Body of pancreas (tissue), 4 donors: ENCODE results near the gene HOTAIR. TPM values are rescaled to one million over a fixed set of nuclear protein-coding genes. Genes with fewer than 3 reads are reported as not detected.

Experiments used
- ATAC-seq: fragments of 150-250 bp; one replicate; pipeline ENCODE4 v1.9.1; 2016
- DNase-seq, 4 donors: peaks; one replicate each; pipeline ENCODE4 v3.0.0-alpha.2; 2019
- H3K27ac ChIP-seq, 4 donors: fragments of 200-600 bp; sonication (generic); 1 replicate in 3 of 4; 2 replicates in 1 of 4; pipeline versions ENCODE4 v1.5.1 to v1.6.1; 2016 to 2019; ENCODE audit warnings: mild to moderate bottlenecking in 1 of 4, mixed read lengths in 1 of 4, moderate library complexity in 1 of 4
- H3K27me3 ChIP-seq, 2 donors: fragments of 200-600 bp; sonication (generic); one replicate each; pipeline ENCODE4 v1.6.0; 2016; ENCODE audit warnings: mild to moderate bottlenecking in 1 of 2
- H3K36me3 ChIP-seq, 2 donors: fragments of 200-600 bp; sonication (generic); replicated peaks in 1 of 2; 2 replicates each; pipeline ENCODE4 v1.5.1; 2016; ENCODE audit warnings: low read depth in 2 of 2; ENCODE audit not compliant: insufficient read depth in 1 of 2
- H3K4me1 ChIP-seq: fragments of 200-600 bp; sonication (generic); one replicate; pipeline ENCODE4 v1.6.0; 2016
- H3K4me3 ChIP-seq, 2 donors: fragments of 200-600 bp; sonication (generic); 1 replicate in 1 of 2; 2 replicates in 1 of 2; pipeline ENCODE4 v1.5.1; 2016 to 2019
- H3K9me3 ChIP-seq, 3 donors: fragments of 200-600 bp; sonication (generic); 1 replicate in 2 of 3; 2 replicates in 1 of 3; pipeline ENCODE4 v1.5.1; 2016
- POLR2A ChIP-seq, 3 donors: fragments of 450-650 bp; IDR thresholded peaks; one replicate each; pipeline ENCODE4 v1.6.1; 2016; ENCODE audit warnings: antibody characterized with exemption in 3 of 3, mild to moderate bottlenecking in 2 of 3
- WGBS, 2 donors: methylation state at CpG; one replicate each; pipeline ENCODE4 v1.1.5; 2017; 5-methylcytosine and 5-hydroxymethylcytosine counted together
- intact Hi-C: fragments of 100-400 bp; cut with DNase I; formaldehyde crosslinking; loops from one replicate; pipeline ENCODE4 v1.15.1; 2023
- total RNA-seq, 2 donors: library from RNA; depleted of rRNA; stranded (reverse); fragments of >200 nt; gene quantifications; one replicate each; pipeline ENCODE4 v1.1.0, GENCODE V29; 2016
- TF ChIP-seq, protein P1 (sequence below), 7 experiments: fragments of 450-650 bp in 4 of 7; fragments of 200-600 bp in 3 of 7; sonication (generic) in 3 of 7; IDR thresholded peaks; one replicate each; pipeline ENCODE4 v1.5.1; 2016 to 2019; ENCODE audit warnings: antibody characterized with exemption in 7 of 7

Gene HOTAIR
- total RNA-seq, 2 donors from 2014 or later, result not detected

DNA sequence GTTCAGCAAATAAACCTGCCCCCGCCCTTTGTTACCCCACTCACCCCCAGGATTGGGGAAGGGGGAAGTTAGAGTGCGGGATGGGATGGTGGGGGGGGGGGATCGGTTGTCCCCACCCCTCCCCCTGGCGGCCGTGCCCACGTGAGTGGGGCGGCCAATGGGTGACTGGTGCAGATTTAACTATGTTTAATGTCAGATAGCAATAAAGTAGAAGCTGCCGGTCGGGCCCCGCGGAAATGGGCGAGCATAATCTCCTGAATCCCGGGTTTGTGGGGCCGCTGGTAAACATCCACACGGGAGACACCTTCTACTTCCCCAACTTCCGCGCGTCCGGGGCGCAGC is 20.1 kb downstream of the HOTAIR start, which contains the start of gene HOXC12:
HOXC12 (plus strand) TSS at position 210 of the 342 bp plus-strand sequence; CDS start at position 237, 27 bp downstream.
- peaks cover 3 to 85% of the 10 kb centered on the region in 2 donors for H3K27me3 ChIP-seq
- 3 to 4% methylated on average over 2 to 20 of the region's 20 CpGs for WGBS, 2 donors
- DNase-seq (no peak), ATAC-seq (no peak)
- peaks cover 26% of the 10 kb centered on the region for H3K4me1 ChIP-seq
- H3K4me3 ChIP-seq, result no peak within 1 kb of the TSS
- no peaks in the 10 kb centered on the region for H3K9me3 ChIP-seq
- no peaks in the 10 kb centered on the region for H3K36me3 ChIP-seq
- no peak for TF ChIP-seq POLR2A (IDR thresholded peaks at IDR 0.05)
- TF ChIP-seq, protein P1, sequence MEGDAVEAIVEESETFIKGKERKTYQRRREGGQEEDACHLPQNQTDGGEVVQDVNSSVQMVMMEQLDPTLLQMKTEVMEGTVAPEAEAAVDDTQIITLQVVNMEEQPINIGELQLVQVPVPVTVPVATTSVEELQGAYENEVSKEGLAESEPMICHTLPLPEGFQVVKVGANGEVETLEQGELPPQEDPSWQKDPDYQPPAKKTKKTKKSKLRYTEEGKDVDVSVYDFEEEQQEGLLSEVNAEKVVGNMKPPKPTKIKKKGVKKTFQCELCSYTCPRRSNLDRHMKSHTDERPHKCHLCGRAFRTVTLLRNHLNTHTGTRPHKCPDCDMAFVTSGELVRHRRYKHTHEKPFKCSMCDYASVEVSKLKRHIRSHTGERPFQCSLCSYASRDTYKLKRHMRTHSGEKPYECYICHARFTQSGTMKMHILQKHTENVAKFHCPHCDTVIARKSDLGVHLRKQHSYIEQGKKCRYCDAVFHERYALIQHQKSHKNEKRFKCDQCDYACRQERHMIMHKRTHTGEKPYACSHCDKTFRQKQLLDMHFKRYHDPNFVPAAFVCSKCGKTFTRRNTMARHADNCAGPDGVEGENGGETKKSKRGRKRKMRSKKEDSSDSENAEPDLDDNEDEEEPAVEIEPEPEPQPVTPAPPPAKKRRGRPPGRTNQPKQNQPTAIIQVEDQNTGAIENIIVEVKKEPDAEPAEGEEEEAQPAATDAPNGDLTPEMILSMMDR (IDR thresholded peaks at IDR 0.05), result no peak
- no peak within 1 kb of the TSS for H3K27ac ChIP-seq
- intact Hi-C loops, result no loop called here

DNA sequence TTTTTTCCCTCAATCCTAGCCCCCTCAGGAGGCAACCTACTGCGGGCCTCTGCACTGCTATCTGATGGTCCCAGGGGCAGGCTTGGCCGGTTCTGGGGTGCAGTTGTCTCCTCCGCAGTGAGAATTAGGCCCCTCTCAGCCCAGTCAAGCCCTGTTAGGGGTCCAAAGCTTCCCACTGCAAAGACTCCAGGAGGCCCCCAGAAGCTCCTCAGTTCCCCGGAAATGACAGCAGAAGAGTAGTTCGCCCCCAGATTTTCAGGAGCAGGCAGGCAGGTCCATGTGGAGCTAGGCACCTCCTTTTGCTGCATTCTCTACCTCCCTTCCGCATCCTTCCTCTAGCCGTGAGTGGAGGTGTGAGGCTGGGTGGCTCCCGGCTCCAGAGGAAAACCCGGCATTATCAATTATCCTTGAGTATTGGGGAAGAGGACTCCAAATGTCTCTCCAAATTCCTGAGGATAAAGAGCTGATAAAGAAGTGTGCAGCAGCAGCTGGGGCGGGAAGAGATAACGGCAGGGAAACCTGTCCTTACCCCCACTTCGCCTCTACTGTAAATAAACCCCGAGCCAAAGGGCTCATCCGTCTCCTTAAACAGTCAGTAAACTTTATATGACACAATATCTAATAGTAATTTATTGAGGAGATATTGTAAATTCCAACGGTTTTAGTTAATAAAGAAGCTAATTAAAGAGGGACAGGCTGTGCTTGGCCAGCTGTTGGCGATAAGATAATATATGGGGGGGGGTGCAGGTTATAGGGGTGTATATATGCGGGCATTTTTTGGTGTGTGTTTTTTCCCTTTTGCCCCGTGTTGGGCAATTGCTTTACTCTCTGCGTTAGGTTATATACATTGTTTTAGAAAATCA is 20.7 kb downstream of the HOTAIR start:
- TF ChIP-seq, protein P1 (IDR thresholded peaks at IDR 0.05), result no peak
- TF ChIP-seq POLR2A (IDR thresholded peaks at IDR 0.05), result no peak
- Histone ChIP-seq H3K27ac (no peak overlapping the region), H3K27me3 (peaks cover 3 to 86% of the 10 kb centered on the region in 2 donors), H3K4me1 (peaks cover 26% of the 10 kb centered on the region), H3K4me3 (no peak overlapping the region), H3K36me3 (no peaks in the 10 kb centered on the region), H3K9me3 (no peaks in the 10 kb centered on the region)
- ATAC-seq (no peak), DNase-seq (no peak)
- intact Hi-C loops, result no loop called here
- 5 to 7% methylated on average over 18 to 19 of the region's 19 CpGs for WGBS, 2 donors

DNA sequence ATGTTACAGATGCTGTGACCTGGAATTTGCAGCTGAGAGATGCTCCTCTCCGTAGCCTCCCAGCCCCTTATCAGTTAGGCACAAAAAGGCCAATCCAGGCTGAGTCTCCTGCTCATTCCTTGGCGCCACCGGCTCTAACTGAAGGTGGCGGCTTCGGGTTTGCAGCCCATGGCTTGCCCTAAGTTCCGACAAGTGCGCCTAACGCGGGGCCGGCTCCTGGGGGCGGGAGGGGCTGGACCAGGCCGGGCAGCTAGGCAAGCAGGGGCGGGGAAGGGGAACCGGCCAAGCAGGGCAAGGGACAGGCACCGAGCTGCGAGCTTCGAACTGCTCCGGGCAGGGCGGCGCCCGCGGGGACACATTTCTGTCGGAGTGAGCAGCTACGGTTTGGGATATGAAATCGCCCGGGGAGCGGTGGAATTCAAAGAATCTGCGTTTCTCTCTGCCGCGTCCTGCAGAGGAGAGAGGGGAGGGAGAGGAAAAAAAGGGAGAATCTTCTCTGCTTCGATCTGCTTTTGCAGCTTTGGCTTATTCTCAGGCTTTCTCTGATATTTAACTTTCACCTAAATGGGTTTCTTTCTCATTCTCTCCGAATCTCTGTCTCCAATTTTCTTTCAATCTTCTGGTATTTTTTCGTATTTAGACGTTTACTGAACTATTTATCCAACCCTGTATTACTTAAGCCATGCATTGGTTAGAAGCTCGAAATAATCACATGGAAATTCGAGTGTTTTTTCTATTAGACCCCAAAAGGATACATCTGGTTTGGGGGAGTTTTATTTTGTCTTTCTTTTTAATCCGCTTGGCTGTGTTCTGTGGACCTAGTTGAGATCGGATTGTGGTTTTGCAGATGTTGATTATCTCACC is 21.7 kb downstream of the HOTAIR start:
- DNase-seq, result no peak
- Histone ChIP-seq H3K27ac (no peak overlapping the region), H3K9me3 (no peaks in the 10 kb centered on the region), H3K4me1 (peaks cover 26% of the 10 kb centered on the region), H3K4me3 (no peak overlapping the region), H3K27me3 (peaks cover 3 to 81% of the 10 kb centered on the region in 2 donors), H3K36me3 (no peaks in the 10 kb centered on the region)
- WGBS, 2 donors, result 8 to 9% methylated on average over 30 to 38 of the region's 38 CpGs
- TF ChIP-seq POLR2A (IDR thresholded peaks at IDR 0.05), result no peak
- TF ChIP-seq, protein P1 (IDR thresholded peaks at IDR 0.05), result no peak
- no peak for ATAC-seq
- intact Hi-C loops, result no loop called here

DNA sequence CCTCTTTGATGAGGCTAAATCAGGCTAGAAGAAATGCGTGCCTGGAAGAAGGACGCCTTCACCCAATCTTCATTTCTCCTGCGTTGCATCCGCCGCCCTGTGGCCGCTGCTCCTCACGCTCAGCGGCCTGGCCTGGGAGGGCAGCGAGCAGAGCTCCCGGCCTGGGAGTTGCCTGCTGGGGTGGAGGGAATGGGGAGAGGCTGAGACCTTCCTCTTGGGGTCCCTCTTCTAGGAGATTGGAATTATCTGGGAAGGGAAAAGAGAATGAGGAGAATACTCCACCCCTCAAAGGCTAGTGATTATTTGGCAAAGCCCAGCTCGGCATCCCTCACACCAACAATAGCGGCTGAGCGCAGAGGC is 22.4 kb downstream of the HOTAIR start:
- no peak for TF ChIP-seq POLR2A (IDR thresholded peaks at IDR 0.05)
- TF ChIP-seq, protein P1 (IDR thresholded peaks at IDR 0.05), result no peak
- Histone ChIP-seq H3K36me3 (no peaks in the 10 kb centered on the region), H3K4me3 (no peak overlapping the region), H3K9me3 (no peaks in the 10 kb centered on the region), H3K4me1 (peaks cover 26% of the 10 kb centered on the region), H3K27me3 (peaks cover 3 to 75% of the 10 kb centered on the region in 2 donors), H3K27ac (no peak overlapping the region)
- intact Hi-C loops, result no loop called here
- DNase-seq, result no peak
- WGBS, 2 donors, result 10 to 12% methylated on average over 13 of the region's 13 CpGs
- ATAC-seq, result no peak
